A549 (cell line): Measurements from ENCODE around the gene STN1.

Experiments used
- CHD2 ChIP-seq: fragments of 150-350 bp; IDR thresholded peaks from 2 replicates; pipeline ENCODE4 v1.6.1; 2014; ENCODE audit warnings: low read length; ENCODE audit not compliant: partially characterized antibody
- CHD4 ChIP-seq: fragments of 200-600 bp; sonication (generic); IDR thresholded peaks from 2 replicates; pipeline ENCODE4 v1.6.1; 2016; ENCODE audit warnings: antibody characterized with exemption, mild to moderate bottlenecking, borderline replicate concordance
- HOXB13 ChIP-seq: fragments of 250-450 bp; sonication (Bioruptor Pico); IDR thresholded peaks from 2 replicates; pipeline ENCODE4 v1.5.0; 2020; ENCODE audit warnings: low read depth, mild to moderate bottlenecking, moderate library complexity
- MAZ ChIP-seq: fragments of 150-350 bp; IDR thresholded peaks from 2 replicates; pipeline ENCODE4 v1.6.1; 2014; ENCODE audit warnings: antibody characterized with exemption, low read depth, low read length, borderline replicate concordance
- NR3C1 ChIP-seq: fragments of >200 bp; sonication (Bioruptor Twin); formaldehyde crosslinking; IDR thresholded peaks from 3 replicates; pipeline ENCODE4 v1.6.1; 2017
- POLR2A ChIP-seq: IDR thresholded peaks from 2 replicates; pipeline ENCODE4 v1.6.1; 2012; ENCODE audit warnings: mild to moderate bottlenecking, low read length
- TF ChIP-seq, protein P1 (sequence below): fragments of >200 bp; sonication (Bioruptor Twin); formaldehyde crosslinking; IDR thresholded peaks from 3 replicates; pipeline ENCODE4 v1.5.1; 2016
- TF ChIP-seq, protein P2 (sequence below): IDR thresholded peaks from 2 replicates; pipeline ENCODE4 v1.6.1; 2012
- TF ChIP-seq, protein P3 (sequence below): IDR thresholded peaks from 2 replicates; pipeline ENCODE4 v1.6.1; 2012

DNA sequence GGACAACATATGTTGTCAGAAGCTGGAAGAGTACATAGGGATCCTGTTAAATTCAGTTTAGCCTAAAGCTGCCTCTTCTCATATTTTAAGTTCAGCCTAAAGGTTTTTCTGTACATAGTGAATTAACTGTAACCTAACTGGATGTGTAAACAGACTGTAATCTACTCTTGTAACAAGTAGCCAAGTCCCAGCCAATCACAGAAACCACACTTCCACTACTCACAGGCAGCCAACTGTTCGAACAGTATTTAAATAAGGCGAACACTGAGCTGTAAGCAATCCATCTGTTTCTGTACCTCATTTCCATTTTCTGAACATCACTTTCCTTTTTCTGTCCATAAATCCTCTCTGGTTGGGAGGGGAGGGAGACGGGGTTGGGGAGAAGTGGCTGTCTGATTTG is 15.0 kb upstream of the STN1 start:
- TF ChIP-seq, protein P1, sequence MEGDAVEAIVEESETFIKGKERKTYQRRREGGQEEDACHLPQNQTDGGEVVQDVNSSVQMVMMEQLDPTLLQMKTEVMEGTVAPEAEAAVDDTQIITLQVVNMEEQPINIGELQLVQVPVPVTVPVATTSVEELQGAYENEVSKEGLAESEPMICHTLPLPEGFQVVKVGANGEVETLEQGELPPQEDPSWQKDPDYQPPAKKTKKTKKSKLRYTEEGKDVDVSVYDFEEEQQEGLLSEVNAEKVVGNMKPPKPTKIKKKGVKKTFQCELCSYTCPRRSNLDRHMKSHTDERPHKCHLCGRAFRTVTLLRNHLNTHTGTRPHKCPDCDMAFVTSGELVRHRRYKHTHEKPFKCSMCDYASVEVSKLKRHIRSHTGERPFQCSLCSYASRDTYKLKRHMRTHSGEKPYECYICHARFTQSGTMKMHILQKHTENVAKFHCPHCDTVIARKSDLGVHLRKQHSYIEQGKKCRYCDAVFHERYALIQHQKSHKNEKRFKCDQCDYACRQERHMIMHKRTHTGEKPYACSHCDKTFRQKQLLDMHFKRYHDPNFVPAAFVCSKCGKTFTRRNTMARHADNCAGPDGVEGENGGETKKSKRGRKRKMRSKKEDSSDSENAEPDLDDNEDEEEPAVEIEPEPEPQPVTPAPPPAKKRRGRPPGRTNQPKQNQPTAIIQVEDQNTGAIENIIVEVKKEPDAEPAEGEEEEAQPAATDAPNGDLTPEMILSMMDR, result no peak
- no peak for TF ChIP-seq POLR2A
- TF ChIP-seq NR3C1, result no peak
- TF ChIP-seq, protein P2, sequence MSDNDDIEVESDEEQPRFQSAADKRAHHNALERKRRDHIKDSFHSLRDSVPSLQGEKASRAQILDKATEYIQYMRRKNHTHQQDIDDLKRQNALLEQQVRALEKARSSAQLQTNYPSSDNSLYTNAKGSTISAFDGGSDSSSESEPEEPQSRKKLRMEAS, result no peak
- TF ChIP-seq CHD2, result no peak
- TF ChIP-seq MAZ, result no peak
- TF ChIP-seq, protein P3, sequence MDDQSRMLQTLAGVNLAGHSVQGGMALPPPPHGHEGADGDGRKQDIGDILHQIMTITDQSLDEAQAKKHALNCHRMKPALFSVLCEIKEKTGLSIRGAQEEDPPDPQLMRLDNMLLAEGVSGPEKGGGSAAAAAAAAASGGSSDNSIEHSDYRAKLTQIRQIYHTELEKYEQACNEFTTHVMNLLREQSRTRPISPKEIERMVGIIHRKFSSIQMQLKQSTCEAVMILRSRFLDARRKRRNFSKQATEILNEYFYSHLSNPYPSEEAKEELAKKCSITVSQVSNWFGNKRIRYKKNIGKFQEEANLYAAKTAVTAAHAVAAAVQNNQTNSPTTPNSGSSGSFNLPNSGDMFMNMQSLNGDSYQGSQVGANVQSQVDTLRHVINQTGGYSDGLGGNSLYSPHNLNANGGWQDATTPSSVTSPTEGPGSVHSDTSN, result no peak
- no peak for TF ChIP-seq HOXB13 (CRISPR knock-in tag)
- no peak for TF ChIP-seq CHD4
